AG10803 (cell line): ENCODE results near the gene HSPG2.
A peak's percentile ranks its signal among the peaks of the same experiment; 100 is the strongest.
"Not testable (repeated sequence)": the region's sequence is repeated elsewhere in the genome, so short reads cannot be mapped to it uniquely, and the experiment has no call there.

ENCODE experiments used
- DNase-seq: peaks from one replicate; pipeline ENCODE4 v3.0.0; 2010; ENCODE audit warnings: low read depth
- H3K4me3 ChIP-seq: 2 replicates; pipeline ENCODE4 v1.5.1; 2011; ENCODE audit warnings: mild to moderate bottlenecking, low read length, control low read depth
- TF ChIP-seq, protein P1 (sequence below): conservative IDR thresholded peaks from 2 replicates; pipeline ENCODE4 v1.5.1; 2011; ENCODE audit warnings: mild to moderate bottlenecking, low read length, control low read depth, inconsistent platforms

HSPG2 gene

GRCh38 chr1:21937034-21937371 is at the start of gene HSPG2:
HSPG2 (minus strand) TSS chr1:21937310; CDS start chr1:21937217, 93 bp downstream.
- DNase-seq, result no peak
- peak within 1 kb of the TSS; percentile 96 for H3K4me3 ChIP-seq
- TF ChIP-seq, protein P1, sequence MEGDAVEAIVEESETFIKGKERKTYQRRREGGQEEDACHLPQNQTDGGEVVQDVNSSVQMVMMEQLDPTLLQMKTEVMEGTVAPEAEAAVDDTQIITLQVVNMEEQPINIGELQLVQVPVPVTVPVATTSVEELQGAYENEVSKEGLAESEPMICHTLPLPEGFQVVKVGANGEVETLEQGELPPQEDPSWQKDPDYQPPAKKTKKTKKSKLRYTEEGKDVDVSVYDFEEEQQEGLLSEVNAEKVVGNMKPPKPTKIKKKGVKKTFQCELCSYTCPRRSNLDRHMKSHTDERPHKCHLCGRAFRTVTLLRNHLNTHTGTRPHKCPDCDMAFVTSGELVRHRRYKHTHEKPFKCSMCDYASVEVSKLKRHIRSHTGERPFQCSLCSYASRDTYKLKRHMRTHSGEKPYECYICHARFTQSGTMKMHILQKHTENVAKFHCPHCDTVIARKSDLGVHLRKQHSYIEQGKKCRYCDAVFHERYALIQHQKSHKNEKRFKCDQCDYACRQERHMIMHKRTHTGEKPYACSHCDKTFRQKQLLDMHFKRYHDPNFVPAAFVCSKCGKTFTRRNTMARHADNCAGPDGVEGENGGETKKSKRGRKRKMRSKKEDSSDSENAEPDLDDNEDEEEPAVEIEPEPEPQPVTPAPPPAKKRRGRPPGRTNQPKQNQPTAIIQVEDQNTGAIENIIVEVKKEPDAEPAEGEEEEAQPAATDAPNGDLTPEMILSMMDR, result no peak

- DNase-seq, H3K4me3 ChIP-seq: not testable (repeated sequence)
Observed at GRCh38 chr1:21986386-21986785, 49.3 kb upstream of the HSPG2 start.

DNA sequence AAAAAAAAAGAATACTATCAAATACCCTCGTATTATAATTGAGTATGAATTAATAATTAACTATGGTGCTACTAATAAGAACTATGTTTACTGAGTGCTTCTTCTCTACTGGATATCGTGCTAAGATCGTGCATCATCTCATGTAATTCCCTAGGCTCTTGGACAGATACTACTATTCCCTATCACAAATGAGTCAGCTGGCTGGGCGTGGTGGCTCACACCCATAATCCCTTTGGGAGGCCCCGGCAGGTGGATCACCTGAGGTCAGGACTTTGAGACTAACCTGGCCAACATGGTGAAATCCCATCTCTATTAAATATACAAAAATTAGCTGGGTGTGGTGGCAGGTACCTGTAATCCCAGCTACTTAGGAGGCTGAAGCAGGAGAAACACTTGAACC is 48.8 kb upstream of the HSPG2 start:
- not testable (repeated sequence) for H3K4me3 ChIP-seq, DNase-seq

- not testable (repeated sequence) for DNase-seq, H3K4me3 ChIP-seq
Observed at GRCh38 chr1:21983539-21983938, 46.4 kb upstream of the HSPG2 start.

GRCh38 chr1:21982122-21982521 is 45.0 kb upstream of the HSPG2 start:
- DNase-seq, H3K4me3 ChIP-seq: not testable (repeated sequence)

GRCh38 chr1:21981253-21981652 is 44.1 kb upstream of the HSPG2 start:
- H3K4me3 ChIP-seq, DNase-seq: not testable (repeated sequence)

DNA sequence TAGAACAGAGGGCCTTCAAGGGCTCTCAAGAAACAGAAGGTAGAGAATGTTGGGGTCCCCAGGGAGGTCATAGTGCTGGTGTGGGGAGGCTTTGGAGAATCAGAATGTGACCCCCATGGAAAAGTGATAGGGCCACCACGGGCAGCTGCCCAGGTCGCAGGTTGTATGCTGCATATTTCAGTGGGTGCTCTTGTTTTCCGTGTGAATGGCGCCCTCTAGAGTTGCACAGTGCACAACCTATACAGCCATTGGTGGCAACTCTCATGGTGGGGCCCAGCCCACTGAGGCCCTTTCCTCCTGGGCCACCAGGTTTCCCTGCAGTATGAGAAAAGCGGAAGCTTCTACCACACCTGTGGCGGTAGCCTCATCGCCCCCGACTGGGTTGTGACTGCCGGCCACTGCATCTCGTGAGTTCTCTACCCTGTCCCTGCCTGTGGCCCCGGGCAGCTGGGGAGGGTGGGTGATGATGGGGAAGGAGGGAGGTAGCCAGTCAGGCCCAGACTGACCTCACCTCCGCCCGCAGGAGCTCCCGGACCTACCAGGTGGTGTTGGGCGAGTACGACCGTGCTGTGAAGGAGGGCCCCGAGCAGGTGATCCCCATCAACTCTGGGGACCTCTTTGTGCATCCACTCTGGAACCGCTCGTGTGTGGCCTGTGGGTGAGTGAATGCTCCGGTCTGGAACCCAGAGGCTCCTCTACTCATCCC is 43.6 kb upstream of the HSPG2 start:
- DNase-seq, H3K4me3 ChIP-seq: not testable (repeated sequence)

DNA sequence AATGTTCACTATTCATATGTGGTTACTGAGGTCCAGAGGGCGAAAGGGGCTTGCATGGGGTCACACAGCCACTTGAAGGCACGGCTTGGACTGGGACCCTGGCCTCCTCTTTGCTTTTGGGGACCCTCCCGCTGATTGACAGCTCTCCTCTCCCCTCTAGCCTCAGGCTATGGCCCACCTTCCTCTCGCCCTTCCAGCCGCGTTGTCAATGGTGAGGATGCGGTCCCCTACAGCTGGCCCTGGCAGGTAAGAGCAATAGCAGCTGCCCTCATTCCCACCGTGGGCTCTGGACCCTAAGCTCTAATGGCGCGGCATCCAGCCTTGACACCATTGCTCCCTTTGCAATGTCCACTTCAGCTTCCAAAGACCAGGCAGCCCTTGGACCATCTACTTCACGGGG is 41.1 kb upstream of the HSPG2 start:
- not testable (repeated sequence) for H3K4me3 ChIP-seq, DNase-seq

DNA sequence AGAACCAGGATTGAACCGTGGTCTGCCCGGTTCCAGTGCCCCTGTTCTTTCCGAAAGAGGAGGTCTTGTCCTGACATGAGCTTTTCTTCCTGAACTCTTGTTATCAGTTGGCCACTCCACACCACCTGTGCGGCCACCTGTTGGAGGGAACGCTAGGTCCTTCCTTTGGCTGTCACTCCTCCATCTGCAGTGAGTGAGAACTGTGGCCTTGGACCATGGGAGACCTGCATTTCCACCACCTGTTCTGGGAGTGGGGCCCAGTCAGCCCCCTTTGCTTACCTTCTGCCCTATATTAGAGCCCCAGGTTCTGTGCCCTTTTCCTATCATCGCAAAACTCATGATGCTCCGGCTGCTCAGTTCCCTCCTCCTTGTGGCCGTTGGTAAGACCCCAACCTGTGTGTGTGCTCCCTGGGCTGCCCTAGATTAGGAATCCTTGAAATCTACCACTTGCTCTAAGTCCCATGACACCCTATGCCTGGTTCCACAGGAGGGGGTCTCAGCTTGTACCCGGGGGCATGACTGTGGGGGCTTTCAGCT is 39.7 kb upstream of the HSPG2 start, which contains the start of gene CELA3B:
Gene CELA3B, plus strand, starts transcription at position 320 of the 537 bp plus-strand sequence. Its CDS starts 18 bp downstream, at position 338.
- H3K4me3 ChIP-seq, DNase-seq: not testable (repeated sequence)

DNA sequence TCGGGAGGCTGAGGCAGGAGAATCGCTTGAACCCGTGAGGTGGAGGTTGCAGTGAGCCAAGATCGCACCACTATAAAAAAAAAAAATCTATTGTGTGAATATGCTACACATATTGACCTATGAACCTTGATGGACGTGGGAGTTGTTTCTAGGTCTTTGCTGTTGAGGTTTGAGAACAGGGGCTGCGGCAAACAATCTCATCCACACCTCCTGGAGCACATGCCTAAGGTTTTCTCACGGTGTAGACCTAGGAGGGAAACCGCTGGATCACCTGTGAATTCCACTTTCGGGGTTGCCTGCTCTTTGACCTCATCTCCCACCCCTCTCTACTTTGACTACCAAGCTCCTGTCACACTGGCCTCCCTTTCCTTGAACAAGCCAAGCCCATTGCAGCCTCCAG is 38.2 kb upstream of the HSPG2 start:
- H3K4me3 ChIP-seq, DNase-seq: not testable (repeated sequence)

GRCh38 chr1:21974699-21975098 is 37.6 kb upstream of the HSPG2 start:
- DNase-seq, H3K4me3 ChIP-seq: not testable (repeated sequence)

DNA sequence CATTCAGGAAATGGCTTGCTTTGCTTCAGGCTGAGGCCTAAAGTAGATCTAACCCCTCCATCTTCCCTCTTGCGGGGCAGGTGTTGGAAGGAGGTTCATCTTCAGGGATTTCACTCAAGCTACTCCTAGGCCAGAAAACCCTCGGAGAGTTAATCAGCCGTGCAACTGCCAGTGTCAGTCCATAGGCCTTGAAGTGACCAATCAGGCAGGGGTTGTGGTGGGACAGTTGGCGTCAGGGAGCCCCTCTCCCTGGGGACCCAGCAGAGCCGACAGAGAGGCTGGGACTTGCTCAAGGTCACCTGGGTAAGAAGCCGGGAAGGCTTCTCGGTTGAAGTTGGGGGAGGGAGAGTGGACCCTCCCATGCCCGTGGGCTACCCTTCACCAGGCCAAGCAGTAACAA is 36.8 kb upstream of the HSPG2 start:
- H3K4me3 ChIP-seq, DNase-seq: not testable (repeated sequence)

GRCh38 chr1:21972973-21973441 is 35.9 kb upstream of the HSPG2 start:
- not testable (repeated sequence) for DNase-seq, H3K4me3 ChIP-seq

DNA sequence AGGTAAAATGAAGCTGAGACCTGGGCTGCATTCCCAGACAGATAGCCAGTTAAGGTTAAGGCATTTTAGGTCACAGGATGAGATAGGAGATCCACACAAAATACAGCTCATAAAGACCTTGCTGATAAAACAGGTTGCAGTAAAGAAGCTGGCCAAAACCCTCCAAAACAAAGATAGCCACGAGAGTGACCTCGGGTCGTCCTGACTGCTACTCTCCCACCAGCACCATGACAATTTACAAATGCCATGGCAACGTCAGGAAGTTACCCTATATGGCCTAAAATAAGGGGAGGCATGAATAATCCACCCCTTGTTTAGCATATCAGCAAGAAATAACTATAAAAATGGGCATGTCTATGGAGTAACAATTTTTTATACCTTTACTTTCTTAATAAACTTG is 33.4 kb upstream of the HSPG2 start:
- DNase-seq, H3K4me3 ChIP-seq: not testable (repeated sequence)

DNA sequence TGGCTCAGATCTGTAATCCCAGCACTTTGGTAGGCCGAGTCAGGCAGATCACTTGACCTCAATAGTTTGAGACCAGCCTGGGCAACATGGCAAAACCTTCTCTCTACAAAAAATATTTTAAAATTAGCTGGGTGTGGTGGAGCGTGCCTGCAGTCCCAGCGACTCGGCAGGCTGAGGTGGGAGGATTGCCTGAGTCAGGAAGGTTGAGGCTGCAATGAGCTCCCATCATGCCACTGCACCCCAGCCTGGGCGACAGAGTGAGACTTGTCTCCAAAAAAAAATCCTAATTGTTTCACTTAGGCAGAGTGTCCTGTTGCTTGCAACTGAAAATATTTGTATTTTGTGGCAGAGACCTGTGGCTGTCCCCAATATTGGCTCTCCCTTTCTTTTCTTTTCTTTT is 32.0 kb upstream of the HSPG2 start:
- DNase-seq, result not testable (repeated sequence)

GRCh38 chr1:21967216-21967615 is 30.1 kb upstream of the HSPG2 start:
- not testable (repeated sequence) for H3K4me3 ChIP-seq, DNase-seq

More for the DNA sequence above, 32.0 kb upstream of the HSPG2 start:
- not testable (repeated sequence) for H3K4me3 ChIP-seq
